Endothelial cell of umbilical vein (primary cell): ENCODE results near the gene PAX9. TPM values are rescaled to one million over a fixed set of nuclear protein-coding genes. Genes with fewer than 3 reads are reported as not detected.

Source experiments
- BruUV-seq: library from RNA; stranded (reverse); fragments of 400-500 nt; replicated peaks from 2 replicates; lab custom pipeline; 2021; lab: Mats Ljungman, UMichigan
- CTCF ChIA-PET: fragments of 300-600, 350-600 bp; sonication (Branson Sonifier 250); formaldehyde crosslinking; loops from one replicate; lab custom pipeline; 2021; ENCODE audit warnings: antibody characterized with exemption, inconsistent platforms; lab: Charles Lee
- POLR2A ChIA-PET: fragments of 300-600, 350-600 bp; sonication (Branson Sonifier 250); formaldehyde crosslinking; loops from one replicate; lab custom pipeline; 2021; ENCODE audit warnings: antibody characterized with exemption, inconsistent platforms; lab: Charles Lee
- DNase-seq: peaks from one replicate; pipeline ENCODE4 v3.0.0-alpha.2; 2011; ENCODE audit warnings: low read depth, low spot score
- FAIRE-seq: peaks from 2 replicates; lab custom pipeline; 2011; peaks lifted over from hg19 to GRCh38; lab: Jason Lieb, UNC
- H2AFZ ChIP-seq: 2 replicates; pipeline ENCODE4 v1.6.0; 2012; ENCODE audit warnings: low read depth, low read length, control low read depth, inconsistent platforms
- H3K27ac ChIP-seq: 2 replicates; pipeline ENCODE4 v1.5.1; 2011; ENCODE audit warnings: low read depth, mild to moderate bottlenecking, control low read depth, low read length, moderate library complexity; ENCODE audit not compliant: insufficient read depth
- H3K27me3 ChIP-seq, 2 experiments: 2 replicates each; pipeline versions ENCODE4 v1.6.0 to v1.6.1; 2011; ENCODE audit warnings: low read length in 2 of 2, mixed read lengths in 1 of 2; ENCODE audit not compliant: control insufficient read depth in 2 of 2, insufficient read depth in 2 of 2
- H3K36me3 ChIP-seq, 2 experiments: 2 replicates in 1 of 2; 3 replicates in 1 of 2; pipeline ENCODE4 v1.5.1; 2011; ENCODE audit warnings: low read length in 2 of 2, mild to moderate bottlenecking in 1 of 2, moderate library complexity in 1 of 2; ENCODE audit not compliant: control insufficient read depth in 2 of 2, insufficient read depth in 2 of 2; ENCODE audit errors: extremely low read depth in 1 of 2
- H3K4me1 ChIP-seq: 3 replicates; pipeline ENCODE4 v1.5.1; 2011; ENCODE audit warnings: mild to moderate bottlenecking, low read length; ENCODE audit not compliant: control insufficient read depth, insufficient read depth; ENCODE audit errors: extremely low read depth
- H3K4me2 ChIP-seq: 2 replicates; pipeline ENCODE4 v1.6.1; 2011; ENCODE audit warnings: low read length, control low read depth, mixed read lengths; ENCODE audit not compliant: insufficient read depth
- H3K4me3 ChIP-seq, 3 experiments: fragments of 200-600 bp in 1 of 3; sonication (generic), shearing (Covaris generic) in 1 of 3; replicated peaks in 1 of 3; 2 replicates each; pipeline ENCODE4 v1.5.1; 2011 to 2016; ENCODE audit warnings: control low read depth in 3 of 3, low read length in 3 of 3, mild to moderate bottlenecking in 2 of 3, inconsistent platforms in 1 of 3, low read depth in 1 of 3, moderate library complexity in 1 of 3; ENCODE audit not compliant: insufficient read depth in 1 of 3
- H3K79me2 ChIP-seq: 2 replicates; pipeline ENCODE4 v1.6.0; 2012; ENCODE audit warnings: low read length, inconsistent platforms; ENCODE audit not compliant: control insufficient read depth, insufficient read depth
- H3K9ac ChIP-seq: replicated peaks from 2 replicates; pipeline ENCODE3; 2011; ENCODE audit warnings: low read length, control low read depth; ENCODE audit not compliant: insufficient read depth; ENCODE audit errors: extremely low read depth
- H3K9me1 ChIP-seq: replicated peaks from 3 replicates; pipeline ENCODE4 v1.6.0; 2011; ENCODE audit warnings: mild to moderate bottlenecking, low read length; ENCODE audit not compliant: control insufficient read depth, insufficient read depth; ENCODE audit errors: extremely low read depth
- H3K9me3 ChIP-seq: replicated peaks from 2 replicates; pipeline ENCODE4 v1.5.1; 2012; ENCODE audit warnings: low read length, inconsistent platforms; ENCODE audit not compliant: control insufficient read depth, insufficient read depth
- H4K20me1 ChIP-seq: replicated peaks from 2 replicates; pipeline ENCODE3; 2011; ENCODE audit warnings: mild to moderate bottlenecking, low read length; ENCODE audit not compliant: control insufficient read depth, insufficient read depth; ENCODE audit errors: extremely low read depth
- CTCF ChIP-seq, 2 donors: IDR thresholded peaks; 1 replicate in 1 of 2; 2 replicates in 1 of 2; pipeline ENCODE4 v1.5.1; 2011; ENCODE audit warnings: low read length in 2 of 2, mild to moderate bottlenecking in 2 of 2, moderate library complexity in 2 of 2, control low read depth in 1 of 2, inconsistent platforms in 1 of 2, low read depth in 1 of 2; ENCODE audit not compliant: insufficient read depth in 1 of 2; ENCODE audit errors: extremely low read depth in 1 of 2
- EZH2 ChIP-seq: IDR thresholded peaks from 2 replicates; pipeline ENCODE4 v1.6.1; 2012; ENCODE audit warnings: borderline replicate concordance, low read depth, mild to moderate bottlenecking, moderate library complexity, low read length, inconsistent platforms; ENCODE audit not compliant: severe bottlenecking
- FOS ChIP-seq: IDR thresholded peaks from 2 replicates; pipeline ENCODE4 v1.6.1; 2011; ENCODE audit warnings: mild to moderate bottlenecking, low read length, moderate library complexity, borderline replicate concordance; ENCODE audit not compliant: insufficient read depth
- GATA2 ChIP-seq: IDR thresholded peaks from 2 replicates; pipeline ENCODE4 v1.7.0; 2011; ENCODE audit warnings: low read depth, mild to moderate bottlenecking, moderate library complexity, mixed read lengths, low read length; ENCODE audit not compliant: insufficient read length, insufficient read depth
- JUN ChIP-seq: IDR thresholded peaks from 2 replicates; pipeline ENCODE4 v1.6.1; 2011; ENCODE audit warnings: borderline replicate concordance, low read depth; ENCODE audit not compliant: insufficient read length, insufficient read depth
- MYC ChIP-seq: IDR thresholded peaks from one replicate; pipeline ENCODE4 v1.6.1; 2011; ENCODE audit warnings: mild to moderate bottlenecking, low read depth, low read length
- POLR2A ChIP-seq: IDR thresholded peaks from 2 replicates; pipeline ENCODE4 v1.6.1; 2012; ENCODE audit warnings: low read depth, mild to moderate bottlenecking, control low read depth, low read length
- POLR2AphosphoS5 ChIP-seq: IDR thresholded peaks from 2 replicates; pipeline ENCODE4 v1.6.1; 2012; ENCODE audit warnings: low read depth, mild to moderate bottlenecking, control low read depth, low read length, moderate library complexity; ENCODE audit not compliant: insufficient read depth
- dilution Hi-C: fragments of 300-500 bp; cut with MboI; formaldehyde crosslinking; loops from one replicate; pipeline ENCODE4 v1.15.0; 2019; ENCODE audit warnings: low sequenced_read_pairs; ENCODE audit not compliant: extremely low pct_ligation_motif_present
- intact Hi-C: fragments of 100-400 bp; cut with micrococcal nuclease; formaldehyde crosslinking; loops from one replicate; pipeline ENCODE4 v1.10.0; 2022
- polyA plus RNA-seq, 4 experiments: library from polyadenylated mRNA; depleted of rRNA in 3 of 4; stranded (reverse) in 3 of 4; unstranded in 1 of 4; fragments of >200 nt; gene quantifications; 2 replicates each; pipeline versions ENCODE4 v1.2.1 to v1.2.3, GENCODE V29; 2011 to 2012; ENCODE audit warnings: missing spikeins in 1 of 4
- total RNA-seq: library from RNA; stranded (reverse); gene quantifications from 2 replicates; pipeline ENCODE4 v1.2.3, GENCODE V29; 2021
- TF ChIP-seq, protein P1 (sequence below): IDR thresholded peaks from 2 replicates; pipeline ENCODE4 v1.6.1; 2011; ENCODE audit not compliant: insufficient read depth, insufficient read length

Gene PAX9
- total and polyA plus RNA-seq, 2 donors (not counting 3 experiments of a cell fraction or from before 2014, with no cell fraction given): 0.37 to 0.44 TPM

- no peaks in the 10 kb centered on the region for H4K20me1 ChIP-seq
- TF ChIP-seq GATA2 (no peak), JUN (no peak), POLR2AphosphoS5 (no peak), FOS (no peak), MYC (no peak), EZH2 (no peak), CTCF (IDR thresholded peaks at IDR 0.05; ENCODE audit: extremely low read depth in 1 of 2, insufficient read depth in 1 of 2, low read depth in 1 of 2, low read length in 2 of 2) (no peak), POLR2A (no peak)
- TF ChIP-seq, protein P1, sequence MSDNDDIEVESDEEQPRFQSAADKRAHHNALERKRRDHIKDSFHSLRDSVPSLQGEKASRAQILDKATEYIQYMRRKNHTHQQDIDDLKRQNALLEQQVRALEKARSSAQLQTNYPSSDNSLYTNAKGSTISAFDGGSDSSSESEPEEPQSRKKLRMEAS: no peak
- FAIRE-seq: no peak
- H3K9me1 ChIP-seq: no peaks in the 10 kb centered on the region
- intact Hi-C loops (no loop called here), dilution Hi-C loops (no loop called here)
- H3K79me2 ChIP-seq: no peaks in the 10 kb centered on the region
- BruUV-seq: no TSS peak
- POLR2A ChIA-PET: no interaction called here
- H3K27ac ChIP-seq: no peak overlapping the region
- H3K27me3 ChIP-seq: peaks cover 0 to 2% of the 10 kb centered on the region in 2 experiments
- no peaks in the 10 kb centered on the region for H3K36me3 ChIP-seq
- CTCF ChIA-PET: no interaction called here
- no peak overlapping the region for H3K4me2 ChIP-seq
- H2AFZ ChIP-seq: no peak overlapping the region
- no peaks in the 10 kb centered on the region for H3K4me1 ChIP-seq
- no peaks in the 10 kb centered on the region for H3K9me3 ChIP-seq
- no peak overlapping the region for H3K4me3 ChIP-seq
- no peak for DNase-seq
- H3K9ac ChIP-seq: no peak overlapping the region
Observed at GRCh38 chr14:36619131-36619530, 42.5 kb upstream of the PAX9 start.
